ENCODE results near the gene SLC26A6. TPM values are rescaled to one million over a fixed set of nuclear protein-coding genes. Genes with fewer than 3 reads are reported as not detected.

Gene SLC26A6
- total RNA-seq, 4 donors from 2014 or later: 14.0 to 29.4 (median 24.1) TPM

- no peak for TF ChIP-seq POLR2AphosphoS5 (IDR thresholded peaks at IDR 0.05)
- TF ChIP-seq POLR2A (IDR thresholded peaks at IDR 0.05): no peak
- TF ChIP-seq EP300 (IDR thresholded peaks at IDR 0.05): no peak
- TF ChIP-seq CTCF (IDR thresholded peaks at IDR 0.05): no peak
- H3K4me3 ChIP-seq: no peak overlapping the region
- H3K9me3 ChIP-seq: no peaks in the 10 kb centered on the region
- peaks cover 59% of the 10 kb centered on the region for H3K4me1 ChIP-seq
- H3K27ac ChIP-seq: no peak overlapping the region
- no peak for DNase-seq (ENCODE audit: low spot score in 2 of 2)
- 93% methylated on average over 15 of the region's 19 CpGs for WGBS
- H3K27me3 ChIP-seq: no peaks in the 10 kb centered on the region
- H3K36me3 ChIP-seq: peaks cover 68% of the 10 kb centered on the region
Observed at GRCh38 chr3:48600711-48601621, 34.3 kb downstream of the SLC26A6 start.

GRCh38 chr3:48599509-48600285 is 35.6 kb downstream of the SLC26A6 start:
- Histone ChIP-seq H3K9me3 (no peaks in the 10 kb centered on the region), H3K4me1 (peaks cover 72% of the 10 kb centered on the region), H3K27me3 (no peaks in the 10 kb centered on the region), H3K4me3 (no peak overlapping the region), H3K27ac (peak overlapping the region; percentile 90), H3K36me3 (peaks cover 55% of the 10 kb centered on the region)
- no peak for TF ChIP-seq EP300 (IDR thresholded peaks at IDR 0.05)
- no peak for TF ChIP-seq CTCF (IDR thresholded peaks at IDR 0.05)
- WGBS: 77% methylated on average over 8 of the region's 12 CpGs
- DNase-seq (ENCODE audit: low spot score in 2 of 2): no peak

DNA sequence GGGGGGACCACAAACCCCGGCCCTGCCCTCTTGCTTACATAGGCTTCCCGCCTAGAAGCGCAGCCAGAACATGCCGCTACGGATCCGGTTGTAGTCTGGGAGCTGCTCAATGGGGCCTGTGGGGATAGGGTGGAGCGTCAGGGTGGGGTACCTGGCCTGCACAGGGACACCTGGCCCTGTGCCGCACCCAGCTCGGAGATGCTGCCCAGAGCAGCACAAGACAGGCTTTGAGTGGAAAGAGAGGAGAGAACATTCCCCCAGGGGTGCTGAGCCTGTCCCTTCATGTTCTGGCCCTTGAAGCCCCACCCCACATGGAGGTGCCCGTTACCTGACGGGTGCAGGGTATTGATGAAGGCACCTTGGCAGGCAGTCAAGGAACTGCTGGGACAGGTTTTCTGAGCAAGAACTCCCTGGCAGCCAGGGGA is 36.2 kb downstream of the SLC26A6 start:
- WGBS: 33% methylated on average over 8 of the region's 11 CpGs
- Histone ChIP-seq H3K27ac (peak overlapping the region; percentile 90), H3K27me3 (no peaks in the 10 kb centered on the region), H3K9me3 (no peaks in the 10 kb centered on the region), H3K4me3 (peak overlapping the region; percentile 4), H3K36me3 (peaks cover 49% of the 10 kb centered on the region), H3K4me1 (peaks cover 78% of the 10 kb centered on the region)
- TF ChIP-seq CTCF (IDR thresholded peaks at IDR 0.05) (no peak), POLR2AphosphoS5 (IDR thresholded peaks at IDR 0.05) (peak in 2 of 3 donors; percentile 67 to 68)
- DNase-seq (ENCODE audit: low spot score in 2 of 2): peak in 1 of 2 donors; percentile 91

GRCh38 chr3:48598323-48599076 is 36.8 kb downstream of the SLC26A6 start:
- TF ChIP-seq POLR2A (IDR thresholded peaks at IDR 0.05): no peak
- TF ChIP-seq POLR2AphosphoS5 (IDR thresholded peaks at IDR 0.05): peak in 1 of 3 donors; percentile 23
- Histone ChIP-seq H3K9me3 (no peaks in the 10 kb centered on the region), H3K36me3 (peaks cover 43% of the 10 kb centered on the region), H3K4me3 (peak overlapping the region; percentile 4), H3K27me3 (no peaks in the 10 kb centered on the region), H3K4me1 (peaks cover 84% of the 10 kb centered on the region), H3K27ac (peak overlapping the region; percentile 90)
- no peak for DNase-seq (ENCODE audit: low spot score in 2 of 2)
- WGBS: 33% methylated on average over 5 of the region's 5 CpGs

- TF ChIP-seq EP300 (IDR thresholded peaks at IDR 0.05): no peak
- no peak for TF ChIP-seq POLR2AphosphoS5 (IDR thresholded peaks at IDR 0.05)
- no peak for TF ChIP-seq POLR2A (IDR thresholded peaks at IDR 0.05)
- TF ChIP-seq CTCF (IDR thresholded peaks at IDR 0.05): no peak
- Histone ChIP-seq H3K36me3 (peaks cover 32% of the 10 kb centered on the region), H3K4me1 (peaks cover 90% of the 10 kb centered on the region), H3K4me3 (no peak overlapping the region), H3K27me3 (no peaks in the 10 kb centered on the region), H3K9me3 (no peaks in the 10 kb centered on the region), H3K27ac (peak overlapping the region; percentile 90)
- WGBS: 80% methylated on average over 6 of the region's 6 CpGs
- DNase-seq (ENCODE audit: low spot score in 2 of 2): no peak
Observed at GRCh38 chr3:48597408-48597800, 37.9 kb downstream of the SLC26A6 start.
